ENCODE measurements around the gene FAM117B.

- TF ChIP-seq CTCF (conservative IDR thresholded peaks at IDR 0.05; ENCODE audit: low read length), result no peak
- no peak for TF ChIP-seq EZH2phosphoT487 (IDR thresholded peaks at IDR 0.05; ENCODE audit: borderline replicate concordance, low read depth, low read length)
Measured at GRCh38 chr2:202632682-202633290, 2.0 kb upstream of the FAM117B start.

All from OCI-LY7 (cell line).